Measurements from ENCODE around the gene SNAPC2.

Gene SNAPC2

GRCh38 chr19:7933411-7933810 lies 13.3 kb downstream of the SNAPC2 start:
- Histone ChIP-seq H2AFZ (no peak overlapping the region), H3K27me3 (ENCODE audit: control insufficient read depth, insufficient read depth, low read length) (no peaks in the 10 kb centered on the region), H3K4me3 (ENCODE audit: low read depth, low read length) (no peak overlapping the region), H3K4me2 (ENCODE audit: low read length) (no peak overlapping the region), H3K27ac (no peak overlapping the region), H3K9ac (no peak overlapping the region), H3K36me3 (ENCODE audit: control insufficient read depth, insufficient read depth, low read length) (no peaks in the 10 kb centered on the region), H3K79me2 (no peaks in the 10 kb centered on the region), H3K9me3 (ENCODE audit: control insufficient read depth, low read length) (no peaks in the 10 kb centered on the region), H3K4me1 (peaks cover 1% of the 10 kb centered on the region)
- no peak for TF ChIP-seq CTCF (IDR thresholded peaks at IDR 0.05)

GRCh38 chr19:7933828-7934725 lies 13.9 kb downstream of the SNAPC2 start:
- Histone ChIP-seq H3K4me1 (no peaks in the 10 kb centered on the region), H3K27me3 (ENCODE audit: control insufficient read depth, insufficient read depth, low read length) (no peaks in the 10 kb centered on the region), H2AFZ (no peak overlapping the region), H3K4me2 (ENCODE audit: low read length) (no peak overlapping the region), H3K4me3 (ENCODE audit: low read depth, low read length) (no peak overlapping the region), H3K9ac (no peak overlapping the region), H3K27ac (no peak overlapping the region), H3K9me3 (ENCODE audit: control insufficient read depth, low read length) (no peaks in the 10 kb centered on the region), H3K36me3 (ENCODE audit: control insufficient read depth, insufficient read depth, low read length) (no peaks in the 10 kb centered on the region), H3K79me2 (no peaks in the 10 kb centered on the region)
- no peak for TF ChIP-seq CTCF (IDR thresholded peaks at IDR 0.05)

- no peak overlapping the region for H3K4me3 ChIP-seq (ENCODE audit: low read depth, low read length)
- no peaks in the 10 kb centered on the region for H3K9me3 ChIP-seq (ENCODE audit: control insufficient read depth, low read length)
- no peak overlapping the region for H3K27ac ChIP-seq
- no peaks in the 10 kb centered on the region for H3K36me3 ChIP-seq (ENCODE audit: control insufficient read depth, insufficient read depth, low read length)
- no peak overlapping the region for H3K9ac ChIP-seq
- no peak for TF ChIP-seq CTCF (IDR thresholded peaks at IDR 0.05)
- no peaks in the 10 kb centered on the region for H3K27me3 ChIP-seq (ENCODE audit: control insufficient read depth, insufficient read depth, low read length)
- no peak overlapping the region for H3K4me2 ChIP-seq (ENCODE audit: low read length)
- H2AFZ ChIP-seq, result no peak overlapping the region
- no peaks in the 10 kb centered on the region for H3K79me2 ChIP-seq
- no peaks in the 10 kb centered on the region for H3K4me1 ChIP-seq
Observed at GRCh38 chr19:7934766-7935165, 14.6 kb downstream of the SNAPC2 start.

- Histone ChIP-seq H3K79me2 (peaks cover 23% of the 10 kb centered on the region), H3K36me3 (ENCODE audit: control insufficient read depth, insufficient read depth, low read length) (no peaks in the 10 kb centered on the region), H2AFZ (no peak overlapping the region)
Observed at GRCh38 chr19:7940841-7941240, 20.7 kb downstream of the SNAPC2 start.

More at GRCh38 chr19:7940841-7941240, 20.7 kb downstream of the SNAPC2 start:
- H3K9ac ChIP-seq, result no peak overlapping the region
- no peaks in the 10 kb centered on the region for H3K4me1 ChIP-seq
- H3K27ac ChIP-seq, result no peak overlapping the region
- H3K4me2 ChIP-seq (ENCODE audit: low read length), result no peak overlapping the region
- no peaks in the 10 kb centered on the region for H3K27me3 ChIP-seq (ENCODE audit: control insufficient read depth, insufficient read depth, low read length)
- no peaks in the 10 kb centered on the region for H3K9me3 ChIP-seq (ENCODE audit: control insufficient read depth, low read length)
- TF ChIP-seq CTCF (IDR thresholded peaks at IDR 0.05), result no peak
- H3K4me3 ChIP-seq (ENCODE audit: low read depth, low read length), result no peak overlapping the region
